ENCODE results near the gene OCA2. TPM values are rescaled to one million over a fixed set of nuclear protein-coding genes. Genes with fewer than 3 reads are reported as not detected.
"Not testable (repeated sequence)": the region's sequence is repeated elsewhere in the genome, so short reads cannot be mapped to it uniquely, and the experiment has no call there.

The OCA2 gene
- total RNA-seq, 2 donors from 2014 or later = 3.7 TPM; not detected in 1

GRCh38 chr15:28123408-28124023 is 24.4 kb upstream of the OCA2 start:
- WGBS = 22% methylated on average over 6 of the region's 6 CpGs
- peak; percentile 44 to 89 (median 74) for TF ChIP-seq CTCF (IDR thresholded peaks at IDR 0.05)
- TF ChIP-seq POLR2A (IDR thresholded peaks at IDR 0.05) = no peak
- TF ChIP-seq POLR2AphosphoS5 (IDR thresholded peaks at IDR 0.05) = peak; percentile 80
- H3K4me3 ChIP-seq = no peak overlapping the region
- DNase-seq (ENCODE audit: low spot score) = peak; percentile 89
- no peaks in the 10 kb centered on the region for H3K4me1 ChIP-seq (replicated peaks)
- intact Hi-C loops (cut with DNase I) = no loop called here
- H3K9me3 ChIP-seq = no peaks in the 10 kb centered on the region
- H3K36me3 ChIP-seq = no peaks in the 10 kb centered on the region
- H3K27ac ChIP-seq = no peak overlapping the region
- no peaks in the 10 kb centered on the region for H3K27me3 ChIP-seq (replicated peaks; ENCODE audit: insufficient read depth)

GRCh38 chr15:28122038-28122949 is 23.2 kb upstream of the OCA2 start:
- no peak for TF ChIP-seq POLR2A (IDR thresholded peaks at IDR 0.05)
- TF ChIP-seq CTCF (IDR thresholded peaks at IDR 0.05) = no peak
- TF ChIP-seq POLR2AphosphoS5 (IDR thresholded peaks at IDR 0.05) = no peak
- no peak overlapping the region for H3K27ac ChIP-seq
- 76% methylated on average over 26 of the region's 28 CpGs for WGBS
- intact Hi-C loops (cut with DNase I) = no loop called here
- DNase-seq (ENCODE audit: low spot score) = no peak
- H3K36me3 ChIP-seq = no peaks in the 10 kb centered on the region
- H3K27me3 ChIP-seq (replicated peaks; ENCODE audit: insufficient read depth) = no peaks in the 10 kb centered on the region
- no peaks in the 10 kb centered on the region for H3K4me1 ChIP-seq (replicated peaks)
- no peak overlapping the region for H3K4me3 ChIP-seq
- H3K9me3 ChIP-seq = no peaks in the 10 kb centered on the region

GRCh38 chr15:28121577-28121976 is 22.5 kb upstream of the OCA2 start:
- H3K9me3 ChIP-seq; H3K36me3 ChIP-seq; H3K27ac ChIP-seq; H3K27me3 ChIP-seq (replicated peaks; ENCODE audit: insufficient read depth); intact Hi-C loops (cut with DNase I); DNase-seq (ENCODE audit: low spot score); H3K4me1 ChIP-seq (replicated peaks); H3K4me3 ChIP-seq: not testable (repeated sequence)
- WGBS = 91% methylated on average over 15 of the region's 16 CpGs

- Histone ChIP-seq H3K27me3 (replicated peaks; ENCODE audit: insufficient read depth) (no peaks in the 10 kb centered on the region), H3K36me3 (peaks cover 0 to 3% of the 10 kb centered on the region in 2 donors), H3K9me3 (no peaks in the 10 kb centered on the region), H3K4me3 (no peak overlapping the region), H3K27ac (peak overlapping the region in 1 of 2 donors; percentile 18), H3K4me1 (replicated peaks) (no peaks in the 10 kb centered on the region)
- no peak for DNase-seq (ENCODE audit: low spot score)
- 56% methylated on average over 4 of the region's 4 CpGs for WGBS
- intact Hi-C loops (cut with DNase I) = no loop called here
- no peak for TF ChIP-seq CTCF (IDR thresholded peaks at IDR 0.05)
- TF ChIP-seq POLR2AphosphoS5 (IDR thresholded peaks at IDR 0.05) = no peak
- TF ChIP-seq POLR2A (IDR thresholded peaks at IDR 0.05) = no peak
Observed at GRCh38 chr15:28120359-28120640, 21.2 kb upstream of the OCA2 start.

- peaks cover 0 to 3% of the 10 kb centered on the region in 2 donors for H3K36me3 ChIP-seq
Observed at GRCh38 chr15:28118531-28118930, 19.4 kb upstream of the OCA2 start.

More at GRCh38 chr15:28118531-28118930, 19.4 kb upstream of the OCA2 start:
- TF ChIP-seq CTCF (IDR thresholded peaks at IDR 0.05) = no peak
- TF ChIP-seq POLR2A (IDR thresholded peaks at IDR 0.05) = no peak
- TF ChIP-seq POLR2AphosphoS5 (IDR thresholded peaks at IDR 0.05) = no peak
- Histone ChIP-seq H3K27me3 (replicated peaks; ENCODE audit: insufficient read depth) (no peaks in the 10 kb centered on the region), H3K4me1 (replicated peaks) (no peaks in the 10 kb centered on the region), H3K4me3 (no peak overlapping the region), H3K9me3 (no peaks in the 10 kb centered on the region), H3K27ac (no peak overlapping the region)
- no peak for DNase-seq (ENCODE audit: low spot score)
- intact Hi-C loops (cut with DNase I) = no loop called here
- 97% methylated on average over 10 of the region's 10 CpGs for WGBS

Measured in prostate gland (tissue), 2 donors.